BLaER1 (cell line): ENCODE data around the gene ARL6IP5.

Experiments used
- H3K27ac ChIP-seq: shearing (Covaris generic); formaldehyde crosslinking; 2 replicates; pipeline ENCODE4 v1.8.1; 2022
- H3K27me3 ChIP-seq: shearing (Covaris generic); formaldehyde crosslinking; 2 replicates; pipeline ENCODE4 v1.8.1; 2022
- H3K36me3 ChIP-seq: shearing (Covaris generic); formaldehyde crosslinking; 2 replicates; pipeline ENCODE4 v1.8.1; 2022
- H3K4me1 ChIP-seq: shearing (Covaris generic); formaldehyde crosslinking; 2 replicates; pipeline ENCODE4 v1.8.1; 2022
- H3K4me2 ChIP-seq: shearing (Covaris generic); formaldehyde crosslinking; 2 replicates; pipeline ENCODE4 v1.8.1; 2022
- H3K4me3 ChIP-seq: shearing (Covaris generic); formaldehyde crosslinking; 2 replicates; pipeline ENCODE4 v1.8.1; 2022
- H3K9ac ChIP-seq: shearing (Covaris generic); formaldehyde crosslinking; 2 replicates; pipeline ENCODE4 v1.8.1; 2022
- H3K9me3 ChIP-seq: shearing (Covaris generic); formaldehyde crosslinking; 2 replicates; pipeline ENCODE4 v1.8.1; 2022
- H4K20me1 ChIP-seq: shearing (Covaris generic); formaldehyde crosslinking; 2 replicates; pipeline ENCODE4 v1.8.1; 2022
- Cebpa-rat ChIP-seq: shearing (Covaris generic); IDR thresholded peaks from 2 replicates; pipeline ENCODE4 v1.8.1; 2022

The ARL6IP5 gene

DNA sequence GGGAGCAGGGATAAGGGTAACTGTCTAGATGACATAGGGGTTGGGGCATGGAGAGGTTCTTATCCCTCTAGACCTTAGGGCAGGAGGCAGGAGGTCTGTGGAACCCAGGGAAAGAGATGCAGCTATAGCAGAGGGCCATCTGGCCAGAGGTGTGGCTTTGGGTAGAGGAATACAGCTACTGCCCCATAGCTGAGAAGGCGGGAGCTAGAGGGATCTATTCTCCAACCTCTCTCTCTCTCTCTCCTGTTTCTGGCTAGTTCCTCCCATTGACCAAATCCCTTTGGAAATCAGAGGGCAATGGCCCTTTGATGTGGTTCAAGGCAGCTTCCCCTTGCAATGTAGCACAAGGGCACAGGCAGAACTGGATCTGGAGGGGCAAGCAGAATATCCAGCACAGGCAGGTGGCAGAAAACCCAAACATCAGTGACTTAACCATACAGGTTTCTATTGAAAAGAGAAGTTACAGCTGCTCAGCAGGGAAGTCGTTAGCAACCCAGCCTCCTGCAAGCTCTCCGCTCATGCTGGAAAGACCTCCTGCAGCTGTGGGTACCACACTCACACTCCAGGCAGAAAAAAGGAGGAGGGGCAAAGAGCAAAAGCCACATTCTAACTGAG lies 60.0 kb downstream of the ARL6IP5 start:
- no peak overlapping the region for H3K4me3 ChIP-seq
- no peak overlapping the region for H3K27ac ChIP-seq
- no peak for TF ChIP-seq Cebpa-rat
- peaks cover 17% of the 10 kb centered on the region for H3K4me1 ChIP-seq
- H3K9me3 ChIP-seq, result no peaks in the 10 kb centered on the region
- no peaks in the 10 kb centered on the region for H3K27me3 ChIP-seq
- peak overlapping the region; percentile 23; the same call in 1 of the 2 replicates for H3K4me2 ChIP-seq
- H4K20me1 ChIP-seq, result no peaks in the 10 kb centered on the region
- no peaks in the 10 kb centered on the region for H3K36me3 ChIP-seq
- H3K9ac ChIP-seq, result no peak overlapping the region

- H3K9me3 ChIP-seq, result no peaks in the 10 kb centered on the region
- no peak overlapping the region for H3K4me2 ChIP-seq
- no peaks in the 10 kb centered on the region for H3K27me3 ChIP-seq
- no peaks in the 10 kb centered on the region for H4K20me1 ChIP-seq
- H3K4me3 ChIP-seq, result no peak overlapping the region
- no peak overlapping the region for H3K27ac ChIP-seq
- no peak for TF ChIP-seq Cebpa-rat
- peaks cover 11% of the 10 kb centered on the region for H3K4me1 ChIP-seq
- no peak overlapping the region for H3K9ac ChIP-seq
- H3K36me3 ChIP-seq, result no peaks in the 10 kb centered on the region
These were observed 61.0 kb downstream of the ARL6IP5 start for GRCh38 chr3:69145688-69146087.

DNA sequence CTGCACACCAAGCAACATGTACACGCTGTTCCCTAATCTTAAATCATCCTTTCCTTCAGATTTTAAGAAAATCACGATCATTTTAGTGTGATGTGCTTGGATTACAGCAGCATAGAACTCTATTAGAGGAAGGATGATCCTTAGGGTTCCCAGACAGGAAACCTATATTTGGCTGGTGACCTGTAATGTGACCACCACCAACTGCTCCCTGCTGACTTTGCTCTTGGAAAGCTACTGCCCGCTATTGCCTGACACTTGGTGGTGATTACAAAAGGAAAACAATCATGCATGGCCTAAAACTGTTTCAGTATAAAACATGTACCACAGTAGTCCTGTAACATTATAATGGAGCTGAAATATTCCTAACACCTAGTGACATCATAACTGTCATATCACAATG lies 64.8 kb downstream of the ARL6IP5 start:
- no peak for TF ChIP-seq Cebpa-rat
- Histone ChIP-seq H3K4me2 (no peak overlapping the region), H4K20me1 (no peaks in the 10 kb centered on the region), H3K27me3 (no peaks in the 10 kb centered on the region), H3K4me1 (peaks cover 9% of the 10 kb centered on the region), H3K9ac (no peak overlapping the region), H3K27ac (no peak overlapping the region), H3K9me3 (no peaks in the 10 kb centered on the region), H3K4me3 (no peak overlapping the region), H3K36me3 (no peaks in the 10 kb centered on the region)
